ACHN (cell line): Measurements from ENCODE around the gene MYBBP1A.

ENCODE experiments used
- DNase-seq: peaks from one replicate; pipeline ENCODE4 v3.0.0-alpha.2; 2015
- in situ Hi-C: cut with HindIII; loops from 2 replicates; pipeline ENCODE4 v1.10.0; 2017; ENCODE audit warnings: low sequenced_read_pairs, low pct_ligation_motif_present, low pct_unique_long_range_greater_than_20kb

The MYBBP1A gene

GRCh38 chr17:4531988-4532736 is 23.0 kb downstream of the MYBBP1A start:
- in situ Hi-C loops, result no loop called here
- DNase-seq, result no peak

DNA sequence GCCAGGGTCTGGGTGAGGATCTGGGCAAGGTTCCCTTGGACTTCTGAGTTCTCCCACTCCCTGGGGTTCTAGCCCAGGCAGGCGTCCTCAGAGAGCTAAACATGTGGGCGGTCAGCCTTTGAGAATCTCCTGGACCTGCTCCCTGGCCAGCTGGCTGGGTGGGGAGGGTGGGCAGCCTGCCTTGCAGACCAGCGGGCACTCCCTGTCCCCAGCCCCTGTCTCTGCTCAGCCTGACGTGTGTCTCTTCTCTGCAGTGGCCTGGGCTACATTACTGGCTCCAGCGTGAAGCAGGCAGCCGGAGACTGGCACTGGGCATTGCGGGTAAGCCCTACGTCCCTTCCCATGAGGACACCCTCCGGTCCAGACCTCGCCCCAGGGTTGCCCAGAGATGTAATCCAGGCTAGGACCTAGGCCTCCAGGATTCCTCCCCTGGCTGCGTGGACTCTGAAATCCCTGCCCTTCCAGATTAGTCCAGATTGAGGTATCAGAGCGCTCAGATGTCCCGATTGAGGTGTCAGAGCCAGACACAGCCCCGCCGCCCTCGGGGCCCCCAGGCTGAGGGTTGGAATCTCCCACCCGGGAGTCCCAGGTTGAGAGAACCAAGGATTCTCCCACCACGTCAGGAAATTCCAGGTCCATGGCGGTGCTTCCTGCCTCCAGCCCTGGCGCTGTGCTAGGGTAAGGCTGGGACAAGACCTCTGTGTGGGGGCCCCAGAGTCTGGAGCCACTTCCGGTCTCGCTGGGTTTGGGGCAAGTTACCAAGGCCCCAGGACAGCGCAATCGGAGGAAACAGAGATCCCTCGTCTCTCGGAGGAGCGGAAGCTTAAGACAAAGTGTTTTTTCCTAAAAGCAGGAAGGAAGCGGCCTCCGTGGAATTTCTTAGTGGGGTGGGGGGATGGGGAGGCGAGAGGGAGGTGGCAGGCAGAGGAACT is 24.1 kb downstream of the MYBBP1A start:
- in situ Hi-C loops, result no loop called here
- DNase-seq, result no peak

- in situ Hi-C loops, result no loop called here
- no peak for DNase-seq
Measured at GRCh38 chr17:4529533-4530152, 25.5 kb downstream of the MYBBP1A start.

- in situ Hi-C loops, result no loop called here
- no peak for DNase-seq
Measured at GRCh38 chr17:4527566-4528125, 27.5 kb downstream of the MYBBP1A start.

- DNase-seq, result no peak
- in situ Hi-C loops, result no loop called here
Measured at GRCh38 chr17:4527134-4527533, 28.1 kb downstream of the MYBBP1A start.

GRCh38 chr17:4525691-4526397 is 29.3 kb downstream of the MYBBP1A start:
- in situ Hi-C loops, result no loop called here

GRCh38 chr17:4523946-4524345 is 31.2 kb downstream of the MYBBP1A start:
- DNase-seq, result no peak
- in situ Hi-C loops, result no loop called here

More at GRCh38 chr17:4525691-4526397, 29.3 kb downstream of the MYBBP1A start:
- DNase-seq, result no peak

- in situ Hi-C loops, result no loop called here
- no peak for DNase-seq
Measured at GRCh38 chr17:4522661-4523060, 32.5 kb downstream of the MYBBP1A start.

- no peak for DNase-seq
- in situ Hi-C loops, result no loop called here
Measured at GRCh38 chr17:4520894-4521600, 34.1 kb downstream of the MYBBP1A start.

GRCh38 chr17:4520060-4520893 is 34.9 kb downstream of the MYBBP1A start:
- no peak for DNase-seq
- in situ Hi-C loops, result no loop called here

DNA sequence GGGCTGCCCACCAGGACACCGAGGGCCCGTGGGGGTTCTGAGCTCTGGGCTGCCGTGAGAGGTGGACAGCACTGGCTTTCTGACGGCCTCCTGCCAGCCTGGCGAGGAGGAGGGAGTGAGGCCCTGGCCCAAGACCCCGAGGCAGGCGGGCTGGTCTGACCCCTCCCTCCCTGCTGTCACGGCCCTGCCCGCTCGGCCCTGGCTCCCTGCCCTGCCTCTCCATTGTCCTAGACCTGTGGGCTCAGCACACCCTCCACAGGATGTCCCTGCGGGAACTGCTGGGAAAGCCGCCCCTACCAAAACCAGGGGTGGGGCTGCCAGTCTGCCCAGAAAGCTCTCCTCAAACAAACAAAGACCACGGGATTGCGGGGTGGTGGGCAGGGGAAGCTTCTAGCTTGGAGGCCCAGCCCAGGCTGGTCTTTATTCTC is 35.8 kb downstream of the MYBBP1A start:
- in situ Hi-C loops, result no loop called here
- DNase-seq, result no peak

- DNase-seq, result no peak
- in situ Hi-C loops, result no loop called here
Measured at GRCh38 chr17:4518901-4519300, 36.3 kb downstream of the MYBBP1A start.

DNA sequence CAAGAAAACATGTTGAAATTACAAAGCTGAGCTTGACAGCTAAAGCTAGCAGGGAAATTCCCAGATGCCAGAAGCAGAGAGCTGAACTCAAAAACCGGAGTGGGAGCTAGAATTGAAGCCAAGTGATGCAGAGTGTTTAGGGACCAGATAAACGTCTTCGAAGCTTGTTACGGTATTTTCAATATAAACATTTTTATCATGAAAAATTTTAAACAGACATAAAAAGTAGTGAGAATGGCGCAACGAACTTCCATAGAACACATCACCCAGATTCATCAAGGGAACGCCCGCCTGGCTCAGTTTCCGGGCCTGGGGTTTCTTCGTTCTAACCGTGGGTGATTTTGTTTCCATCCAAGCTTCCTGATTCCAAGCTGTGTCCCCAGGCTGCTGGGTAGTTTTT is 38.4 kb downstream of the MYBBP1A start:
- in situ Hi-C loops, result no loop called here

DNA sequence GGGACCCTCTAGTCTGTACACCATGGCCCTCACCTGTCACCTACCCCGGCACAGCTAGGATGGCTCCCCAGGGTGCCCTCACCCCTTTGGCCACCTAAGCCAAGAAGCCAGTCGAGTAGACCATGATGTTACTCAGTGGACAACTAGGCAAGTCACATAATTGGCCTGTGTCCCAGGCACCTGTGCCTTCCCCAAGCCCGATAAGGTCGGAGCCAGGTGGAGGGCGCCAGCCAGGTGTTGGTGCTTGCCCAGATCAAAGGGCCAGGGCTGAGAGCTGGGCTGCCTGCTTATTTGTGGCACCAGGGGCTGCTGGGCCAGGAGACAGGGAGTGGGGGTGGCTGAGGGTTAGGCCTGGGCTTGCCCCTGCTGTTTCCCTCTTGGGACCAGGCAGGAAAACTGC is 39.7 kb downstream of the MYBBP1A start:
- no peak for DNase-seq
- in situ Hi-C loops, result no loop called here

More for the DNA sequence above, 38.4 kb downstream of the MYBBP1A start:
- DNase-seq, result no peak

GRCh38 chr17:4514779-4515178 is 40.4 kb downstream of the MYBBP1A start:
- in situ Hi-C loops, result no loop called here
- no peak for DNase-seq

DNA sequence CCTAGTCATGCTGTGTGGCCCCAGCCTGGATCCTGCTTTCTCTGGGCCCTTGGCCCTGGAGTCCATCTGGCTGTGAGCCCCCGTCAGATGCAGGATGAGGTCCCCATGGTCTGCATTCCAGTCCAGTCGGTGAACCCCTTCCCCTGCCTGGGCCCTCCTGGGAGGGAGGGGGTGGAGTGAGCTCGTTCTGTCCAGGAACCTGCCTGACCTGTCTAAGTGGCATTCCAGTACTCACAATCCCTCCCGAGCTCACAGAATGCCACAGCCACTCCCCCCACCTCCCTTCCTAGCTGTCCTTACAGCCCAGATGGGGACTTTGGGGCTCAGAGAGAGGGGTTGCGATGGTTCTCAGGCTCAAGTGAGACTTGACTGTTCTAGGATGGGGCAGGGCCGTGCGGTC is 41.0 kb downstream of the MYBBP1A start:
- DNase-seq, result no peak

More for the DNA sequence above, 41.0 kb downstream of the MYBBP1A start:
- in situ Hi-C loops, result no loop called here
